ENCODE data around the gene RTKN. TPM values are rescaled to one million over a fixed set of nuclear protein-coding genes. Genes with fewer than 3 reads are reported as not detected.

RTKN gene
- total RNA-seq, 1 experiment from 2014 or later = 87.1 TPM

- no peak overlapping the region for H3K56ac ChIP-seq (ENCODE audit: insufficient read length, low read depth, low read length)
- TF ChIP-seq, protein P1, sequence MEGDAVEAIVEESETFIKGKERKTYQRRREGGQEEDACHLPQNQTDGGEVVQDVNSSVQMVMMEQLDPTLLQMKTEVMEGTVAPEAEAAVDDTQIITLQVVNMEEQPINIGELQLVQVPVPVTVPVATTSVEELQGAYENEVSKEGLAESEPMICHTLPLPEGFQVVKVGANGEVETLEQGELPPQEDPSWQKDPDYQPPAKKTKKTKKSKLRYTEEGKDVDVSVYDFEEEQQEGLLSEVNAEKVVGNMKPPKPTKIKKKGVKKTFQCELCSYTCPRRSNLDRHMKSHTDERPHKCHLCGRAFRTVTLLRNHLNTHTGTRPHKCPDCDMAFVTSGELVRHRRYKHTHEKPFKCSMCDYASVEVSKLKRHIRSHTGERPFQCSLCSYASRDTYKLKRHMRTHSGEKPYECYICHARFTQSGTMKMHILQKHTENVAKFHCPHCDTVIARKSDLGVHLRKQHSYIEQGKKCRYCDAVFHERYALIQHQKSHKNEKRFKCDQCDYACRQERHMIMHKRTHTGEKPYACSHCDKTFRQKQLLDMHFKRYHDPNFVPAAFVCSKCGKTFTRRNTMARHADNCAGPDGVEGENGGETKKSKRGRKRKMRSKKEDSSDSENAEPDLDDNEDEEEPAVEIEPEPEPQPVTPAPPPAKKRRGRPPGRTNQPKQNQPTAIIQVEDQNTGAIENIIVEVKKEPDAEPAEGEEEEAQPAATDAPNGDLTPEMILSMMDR (conservative IDR thresholded peaks at IDR 0.05) = no peak
- no peak overlapping the region for H2BK12ac ChIP-seq (ENCODE audit: insufficient read length, low read depth, low read length)
- H4K8ac ChIP-seq (replicated peaks; ENCODE audit: insufficient read length, low read depth, low read length) = no peak overlapping the region
- no peak overlapping the region for H2AFZ ChIP-seq (ENCODE audit: low read length)
- no peak overlapping the region for H3K18ac ChIP-seq (ENCODE audit: insufficient read length, low read depth, low read length)
- H3K23me2 ChIP-seq (ENCODE audit: insufficient read length, low read depth, low read length, poor library complexity, severe bottlenecking) = no peaks in the 10 kb centered on the region
- H3K4ac ChIP-seq (ENCODE audit: low read depth, low read length) = no peak overlapping the region
- no peaks in the 10 kb centered on the region; the same call in 1 of the 2 replicates for H3K4me1 ChIP-seq (ENCODE audit: insufficient read depth, low read length)
- Mint-ChIP-seq H3K27ac (no peak overlapping the region), H3K4me3 (no peak overlapping the region), H3K9me3 (no peaks in the 10 kb centered on the region), H3K36me3 (ENCODE audit: insufficient read depth in 1 of 3, low read depth in 3 of 3) (peaks cover 0 to 5% (median 2%) of the 10 kb centered on the region in 3 experiments; a peak in 4 of 7 replicates), H3K27me3 (ENCODE audit: low read depth) (no peaks in the 10 kb centered on the region), H3K4me1 (peaks cover 11 to 20% of the 10 kb centered on the region in 2 experiments)
- H3K9ac ChIP-seq (ENCODE audit: extremely low read depth, insufficient read length, low read length) = no peak overlapping the region
- no peaks in the 10 kb centered on the region for H3K9me3 ChIP-seq (ENCODE audit: control insufficient read depth, low read depth, low read length)
- H2BK5ac ChIP-seq (ENCODE audit: insufficient read length, low read length) = no peak overlapping the region
- no peak overlapping the region for H4K91ac ChIP-seq (ENCODE audit: insufficient read length, low read depth, low read length)
- no peak overlapping the region for H2AK5ac ChIP-seq (ENCODE audit: insufficient read length, low read length)
- no peak overlapping the region for H2BK120ac ChIP-seq (ENCODE audit: low read depth, low read length, poor library complexity, severe bottlenecking)
- H2BK20ac ChIP-seq (ENCODE audit: low read depth, low read length, poor library complexity, severe bottlenecking) = no peak overlapping the region
- no peaks in the 10 kb centered on the region for H3K27me3 ChIP-seq (ENCODE audit: insufficient read depth, low read length)
- no peak overlapping the region for H3K23ac ChIP-seq (ENCODE audit: insufficient read length, low read depth, low read length)
- H3K14ac ChIP-seq (ENCODE audit: insufficient read depth, low read length) = no peak overlapping the region
- H4K20me1 ChIP-seq (ENCODE audit: control insufficient read depth, insufficient read depth, insufficient read length) = no peaks in the 10 kb centered on the region
- H3T11ph ChIP-seq (ENCODE audit: low read length) = no peak overlapping the region
- H2BK15ac ChIP-seq (ENCODE audit: low read depth, low read length) = no peak overlapping the region
- H3K79me1 ChIP-seq (ENCODE audit: insufficient read depth, low read depth, low read length, poor library complexity, severe bottlenecking) = peaks cover 7% of the 10 kb centered on the region
- no CpG with 5 or more reads among the region's 3 CpGs for WGBS (ENCODE audit: extremely low coverage, insufficient read length, low lambda C conversion rate)
- no peak overlapping the region for H3K27ac ChIP-seq (ENCODE audit: insufficient read length, low read depth, low read length)
- no peak overlapping the region for H4K5ac ChIP-seq (ENCODE audit: insufficient read length, low read depth, low read length)
- peaks cover 10% of the 10 kb centered on the region; the same call in 1 of the 2 replicates for H3K79me2 ChIP-seq (ENCODE audit: insufficient read depth, low read length)
- no peak overlapping the region for H3K4me2 ChIP-seq (ENCODE audit: insufficient read depth, insufficient read length, low read length)
- no peak for DNase-seq
These were observed 57.7 kb downstream of the RTKN start for GRCh38 chr2:74384051-74384450.
